GM21825 (cell line): ENCODE measurements around the gene SHLD1.
"Not testable (repeated sequence)": the region's sequence is repeated elsewhere in the genome, so short reads cannot be mapped to it uniquely, and the experiment has no call there.

Experiments
- ATAC-seq: cut with Tn5 transposase; IDR thresholded peaks from one replicate; pipeline ENCODE4 v1.9.1; 2021; ENCODE audit warnings: mild to moderate bottlenecking, moderate library complexity; ENCODE audit not compliant: unreplicated experiment

Gene SHLD1, protein sequence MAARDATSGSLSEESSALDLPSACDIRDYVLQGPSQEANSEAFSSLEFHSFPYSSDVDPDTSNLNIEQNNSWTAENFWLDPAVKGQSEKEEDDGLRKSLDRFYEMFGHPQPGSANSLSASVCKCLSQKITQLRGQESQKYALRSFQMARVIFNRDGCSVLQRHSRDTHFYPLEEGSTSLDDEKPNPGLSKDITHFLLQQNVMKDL

DNA sequence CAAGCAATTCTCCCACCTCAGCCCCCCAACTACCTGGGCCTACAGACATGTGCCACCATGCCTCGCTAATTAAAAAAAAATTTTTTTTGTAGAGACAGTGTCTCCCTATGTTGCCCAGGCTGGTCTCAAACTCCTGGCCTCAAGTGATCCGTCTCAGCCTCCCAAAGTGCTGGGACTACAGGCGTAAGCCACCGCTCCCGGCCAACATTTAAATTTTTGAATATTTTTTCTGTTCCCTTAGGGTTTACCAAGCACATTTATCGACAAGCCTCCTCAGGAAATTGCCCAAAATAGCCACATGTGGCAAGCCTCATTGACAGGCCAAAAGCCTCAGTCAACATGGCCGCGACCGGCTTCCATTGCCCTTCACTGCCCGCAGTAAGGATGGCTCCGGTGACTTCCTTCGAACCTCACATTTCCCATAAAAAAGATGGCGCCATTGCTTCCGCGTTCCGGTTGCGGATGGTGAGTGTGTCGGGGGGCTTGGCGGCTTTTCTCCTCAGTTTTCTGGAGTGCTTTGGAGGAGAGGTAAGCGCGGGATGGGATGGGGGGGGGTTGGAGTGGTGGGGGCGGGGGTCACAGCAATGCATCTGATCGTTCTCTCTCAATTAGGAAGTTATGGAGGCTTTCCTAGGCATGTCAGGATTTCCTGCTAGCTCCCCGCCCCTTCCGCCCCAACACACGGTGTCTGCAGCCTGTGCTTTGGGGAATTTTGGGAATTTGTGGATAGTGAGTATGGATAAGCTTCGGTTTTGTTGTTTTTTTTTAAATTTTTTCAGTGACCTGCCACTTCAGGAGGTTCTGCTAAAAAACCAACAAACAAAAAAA lies at the start of gene SHLD1:
Gene SHLD1 (plus strand): TSS at position 450 of the 828 bp plus-strand sequence. CDS start 22,465 bp downstream, outside the sequence.
- ATAC-seq, result peak; percentile 89

- not testable (repeated sequence) for ATAC-seq
Observed at GRCh38 chr20:5702339-5702738, 47.9 kb upstream of the SHLD1 start.

DNA sequence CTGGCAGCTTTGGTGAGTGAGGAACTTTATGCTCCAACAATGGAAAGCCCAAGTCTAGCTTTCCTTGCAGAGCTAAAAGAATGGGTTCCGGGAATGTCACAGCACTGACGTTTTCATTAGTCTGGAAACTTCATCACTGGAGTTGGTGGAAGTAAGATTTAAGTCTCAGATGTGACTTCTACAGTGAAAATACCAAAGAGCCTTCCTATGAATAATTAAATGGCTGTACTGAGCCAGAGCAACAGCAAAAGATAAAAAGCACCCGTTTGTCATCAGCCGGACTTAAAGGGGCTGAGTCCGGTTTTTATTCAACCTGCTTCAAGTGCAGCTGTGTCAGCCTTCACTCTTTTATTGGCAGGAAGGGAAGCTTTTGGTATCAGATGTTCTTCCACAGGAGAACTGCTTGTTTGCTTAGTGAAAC lies 46.5 kb upstream of the SHLD1 start:
- no peak for ATAC-seq

GRCh38 chr20:5705827-5706226 lies 44.4 kb upstream of the SHLD1 start:
- ATAC-seq, result no peak

DNA sequence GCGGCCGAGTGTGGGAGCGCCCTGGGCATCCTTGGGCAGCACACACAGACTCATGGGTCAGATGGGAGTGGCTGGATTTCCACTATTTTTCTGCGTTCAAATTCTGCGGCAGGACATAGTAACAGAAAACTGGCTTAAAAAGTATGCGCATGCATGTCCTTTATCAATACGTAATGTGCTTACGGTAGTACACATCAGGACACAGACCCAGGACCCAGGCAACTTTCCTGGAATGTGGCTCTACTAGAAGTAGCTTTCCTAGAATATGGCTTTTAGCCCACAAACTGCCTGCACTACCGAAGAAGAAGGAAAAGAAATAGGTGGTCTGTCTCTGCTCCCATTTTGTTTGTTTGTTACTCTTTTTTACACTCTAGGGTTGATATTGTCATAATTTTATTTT lies 43.4 kb upstream of the SHLD1 start:
- no peak for ATAC-seq

GRCh38 chr20:5710551-5710950 lies 39.6 kb upstream of the SHLD1 start:
- ATAC-seq, result no peak

DNA sequence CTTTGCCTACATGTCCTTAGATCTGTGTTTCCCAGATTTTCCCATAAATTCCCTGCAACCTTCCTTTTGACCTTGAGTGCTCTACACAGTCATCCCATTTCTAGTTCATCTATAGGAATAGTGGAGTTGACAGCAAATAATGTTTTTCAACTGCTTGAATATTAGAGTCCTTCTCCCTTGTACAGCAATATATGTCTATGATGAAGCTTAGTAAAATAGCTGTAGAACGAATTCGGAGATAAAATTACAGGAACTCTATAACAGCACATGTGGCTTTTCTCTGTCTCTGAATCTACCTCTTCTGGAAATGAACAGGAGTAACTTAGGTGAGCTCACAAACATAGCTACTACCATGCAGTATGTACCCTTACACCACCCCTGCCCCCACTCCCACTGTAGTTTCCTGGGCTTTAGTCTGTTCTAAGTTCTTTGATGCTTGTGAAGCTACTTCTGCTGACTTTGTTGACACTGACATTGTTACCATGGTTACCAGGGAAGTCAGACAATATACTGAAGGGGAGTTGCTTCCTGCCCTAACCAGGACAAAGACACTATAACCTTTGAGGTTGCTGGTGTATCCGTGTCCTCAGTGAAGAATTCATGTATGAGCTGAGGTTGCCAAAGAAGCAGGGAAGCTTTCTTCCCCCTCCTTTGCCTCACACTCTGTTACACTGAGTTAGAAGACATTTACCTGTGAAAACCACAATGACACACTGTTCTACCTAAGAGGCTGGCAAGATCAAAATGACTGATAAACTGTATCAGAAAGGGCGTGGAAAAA lies 35.8 kb upstream of the SHLD1 start:
- ATAC-seq, result no peak

- ATAC-seq, result no peak
Observed at GRCh38 chr20:5715071-5715841, 34.9 kb upstream of the SHLD1 start.

DNA sequence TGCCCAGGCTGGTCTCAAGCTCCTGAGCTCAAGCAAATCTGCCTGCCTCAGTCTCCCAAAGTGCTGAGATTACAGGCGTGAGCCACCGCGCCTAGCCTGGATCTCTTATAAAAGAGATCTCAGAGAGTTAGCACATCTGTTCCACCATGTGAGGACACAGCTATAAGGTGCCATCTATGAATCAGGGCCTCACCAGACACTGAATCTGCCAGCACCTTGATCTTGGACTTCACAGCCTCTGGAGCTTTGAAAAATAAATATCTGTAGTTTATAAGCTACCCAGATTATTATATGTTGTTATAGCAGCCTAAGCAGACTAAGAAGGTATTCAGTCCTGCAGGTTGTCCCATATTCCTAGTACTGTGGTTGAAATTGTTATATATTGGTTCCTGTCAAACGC lies 33.2 kb upstream of the SHLD1 start:
- ATAC-seq, result no peak

DNA sequence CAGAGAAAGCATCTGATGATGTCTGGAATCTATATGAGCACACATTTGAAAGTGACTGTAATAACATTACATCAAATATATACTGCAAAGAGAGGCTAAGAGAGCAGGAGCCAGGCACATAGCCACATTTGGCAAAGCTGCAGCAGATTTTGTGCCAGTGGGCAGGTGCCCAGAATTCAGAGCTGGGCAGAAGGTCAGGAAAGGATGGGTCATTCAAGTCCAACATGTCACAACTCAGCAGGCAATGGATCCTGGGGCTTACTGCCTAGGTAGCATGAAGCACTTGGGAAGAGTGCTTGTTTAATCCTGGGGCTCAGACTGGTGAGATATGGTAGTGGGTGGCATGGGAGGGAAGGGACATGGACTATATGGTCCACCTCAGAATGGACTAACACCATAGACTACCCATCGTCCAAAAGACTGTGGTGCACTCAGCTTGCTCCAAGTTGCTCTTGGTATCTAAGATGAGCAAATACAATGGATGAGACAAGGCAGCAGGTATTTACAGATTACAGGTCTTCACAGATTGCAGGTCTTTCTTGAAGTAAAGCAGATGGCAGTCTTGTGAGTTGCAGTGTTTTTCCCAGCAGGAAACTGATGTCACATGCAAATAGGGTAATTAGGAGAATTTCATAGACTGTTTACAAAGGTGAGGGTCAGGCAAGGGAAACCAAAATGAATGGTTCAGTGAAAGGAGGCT lies 31.2 kb upstream of the SHLD1 start:
- no peak for ATAC-seq

DNA sequence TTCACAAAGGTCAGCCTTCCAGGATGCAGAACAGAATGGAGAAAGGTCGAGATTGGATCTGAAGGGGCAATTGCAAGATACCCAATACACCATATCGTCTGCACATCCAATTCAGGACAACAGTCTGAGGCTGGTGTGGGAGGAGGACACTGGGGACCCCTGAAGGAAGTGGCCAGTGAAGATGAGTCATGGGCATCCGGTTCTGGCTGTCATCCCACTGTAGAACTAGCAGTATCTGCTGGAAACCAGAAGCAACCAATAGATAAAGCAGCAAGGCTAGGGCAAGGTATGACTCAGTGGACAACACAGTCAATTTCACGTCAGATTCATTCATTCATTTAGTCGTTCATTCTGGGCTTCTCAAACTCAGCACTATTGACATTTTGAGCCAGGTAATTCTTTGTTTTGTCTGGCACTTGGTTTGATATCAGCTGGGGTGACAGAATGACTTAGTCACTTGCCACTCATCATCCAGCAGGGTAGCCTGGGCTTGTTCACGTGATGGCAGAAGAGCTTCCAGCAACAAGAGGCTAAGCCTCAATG lies 30.3 kb upstream of the SHLD1 start:
- ATAC-seq, result no peak

DNA sequence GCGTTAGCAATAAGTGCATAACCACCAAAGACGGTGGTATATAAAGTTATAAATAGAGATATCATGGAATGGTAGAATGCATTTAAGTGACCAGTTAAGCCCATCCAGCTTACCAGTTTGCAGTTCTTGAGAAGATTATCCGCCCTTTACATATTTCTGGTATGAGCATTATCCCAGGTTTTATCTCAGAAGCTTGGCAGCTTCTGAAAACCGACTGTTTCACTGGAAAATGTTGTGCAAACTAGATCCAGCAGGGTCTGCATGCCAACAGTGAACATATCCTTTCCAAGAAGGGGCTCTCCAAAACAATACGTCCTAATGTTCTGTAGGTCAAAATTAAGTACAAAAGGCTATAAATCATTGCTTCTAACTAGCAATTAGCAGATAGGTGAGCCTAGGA lies 29.5 kb upstream of the SHLD1 start:
- ATAC-seq, result no peak

DNA sequence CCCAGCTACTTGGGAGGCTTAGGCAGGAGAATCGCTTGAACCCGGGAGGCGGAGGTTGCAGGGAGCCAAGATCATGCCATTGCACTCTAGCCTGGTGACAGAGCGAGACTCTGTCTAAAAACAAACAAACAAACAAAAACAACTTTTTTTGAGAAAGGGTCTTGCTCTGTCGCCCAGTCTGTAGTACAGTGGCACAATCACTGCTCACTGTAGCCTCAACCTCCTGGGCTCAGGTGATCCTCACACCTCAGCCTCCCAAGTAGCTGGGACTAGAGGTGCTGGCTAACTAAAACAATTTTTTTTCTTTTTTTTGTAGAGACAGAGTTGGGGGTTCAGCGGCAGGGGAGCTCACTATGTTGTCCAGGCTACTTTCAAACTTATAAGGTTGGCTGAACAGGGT lies 28.8 kb upstream of the SHLD1 start:
- ATAC-seq, result not testable (repeated sequence)

- ATAC-seq, result no peak
Observed at GRCh38 chr20:5722927-5723326, 27.3 kb upstream of the SHLD1 start.

DNA sequence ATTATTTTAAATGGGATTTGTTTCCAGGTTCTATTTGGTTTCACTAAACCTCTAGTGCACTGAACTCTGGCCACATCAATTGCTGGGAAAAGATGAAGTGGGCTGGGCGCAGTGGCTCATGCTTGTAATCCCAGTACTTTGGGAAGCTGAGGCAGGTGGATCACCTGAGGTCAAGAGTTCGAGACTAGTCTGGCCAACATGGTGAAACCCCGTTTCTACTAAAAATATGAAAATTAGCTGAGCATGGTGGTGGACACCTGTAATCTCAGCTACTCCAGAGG lies 25.1 kb upstream of the SHLD1 start:
- ATAC-seq, result not testable (repeated sequence)

DNA sequence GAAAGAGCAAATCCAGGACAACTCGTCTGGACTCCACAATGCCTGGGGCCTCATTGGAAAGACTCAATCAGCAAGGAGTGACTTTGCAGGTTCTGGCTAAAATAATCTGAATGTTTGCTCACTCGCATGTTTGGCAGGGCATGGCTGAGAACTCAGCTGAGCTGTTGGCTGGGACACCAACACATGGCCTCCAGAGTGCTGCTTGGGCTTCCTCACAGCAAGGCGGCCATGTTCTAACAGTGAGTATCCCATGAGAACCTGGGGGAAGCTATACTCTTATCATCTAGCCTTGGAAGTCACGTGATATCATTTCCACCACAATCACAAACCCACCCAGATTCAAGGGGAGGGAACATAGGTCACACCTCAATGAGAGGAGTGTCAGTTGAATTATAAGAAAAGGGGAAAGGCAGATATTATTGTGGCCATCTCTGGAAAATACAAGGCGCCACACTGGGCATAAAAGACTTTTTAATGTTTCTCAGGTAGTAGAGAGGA lies 23.1 kb upstream of the SHLD1 start:
- ATAC-seq, result no peak

- ATAC-seq, result no peak
Observed at GRCh38 chr20:5729348-5729747, 20.9 kb upstream of the SHLD1 start.

DNA sequence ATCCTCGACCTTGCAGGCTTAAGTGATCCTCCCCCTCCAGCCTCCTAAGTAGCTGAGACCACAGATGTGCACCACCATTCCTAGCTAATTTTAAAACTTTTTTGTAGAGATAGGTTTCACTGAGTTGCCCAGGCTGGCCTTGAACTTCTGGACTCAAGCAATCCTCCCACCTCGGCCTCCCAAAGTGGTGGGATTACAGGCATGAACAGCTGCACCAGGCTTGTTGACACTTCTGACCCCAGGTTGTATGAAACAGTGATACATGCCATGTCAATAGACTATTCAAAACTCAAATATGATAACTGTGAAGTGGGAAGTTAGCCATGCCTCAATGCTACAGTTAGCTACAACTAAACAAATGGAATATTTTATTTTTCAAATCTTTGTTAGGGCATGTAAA lies 20.1 kb upstream of the SHLD1 start:
- ATAC-seq, result no peak

- no peak for ATAC-seq
Observed at GRCh38 chr20:5731753-5732366, 18.3 kb upstream of the SHLD1 start.

GRCh38 chr20:5734602-5735001 lies 15.6 kb upstream of the SHLD1 start:
- no peak for ATAC-seq
